Fibroblast of villous mesenchyme (primary cell): ENCODE results near the gene KDELR1. TPM values are rescaled to one million over a fixed set of nuclear protein-coding genes. Genes with fewer than 3 reads are reported as not detected.

Source experiments
- DNase-seq: peaks from one replicate; pipeline ENCODE4 v3.0.0-alpha.2; 2010; ENCODE audit warnings: low read depth
- H3K4me3 ChIP-seq: 2 replicates; pipeline ENCODE4 v1.5.1; 2011; ENCODE audit warnings: low read depth, mild to moderate bottlenecking, low read length
- total RNA-seq: library from RNA; depleted of rRNA; stranded (reverse); fragments of >200 nt; gene quantifications from 2 replicates; pipeline ENCODE4 v1.2.3, GENCODE V29; 2012
- TF ChIP-seq, protein P1 (sequence below): IDR thresholded peaks from 2 replicates; pipeline ENCODE4 v1.5.1; 2012; ENCODE audit warnings: low read depth, mild to moderate bottlenecking, low read length; ENCODE audit not compliant: insufficient read depth

Gene KDELR1
- total RNA-seq, 1 donor: 111 TPM

DNA sequence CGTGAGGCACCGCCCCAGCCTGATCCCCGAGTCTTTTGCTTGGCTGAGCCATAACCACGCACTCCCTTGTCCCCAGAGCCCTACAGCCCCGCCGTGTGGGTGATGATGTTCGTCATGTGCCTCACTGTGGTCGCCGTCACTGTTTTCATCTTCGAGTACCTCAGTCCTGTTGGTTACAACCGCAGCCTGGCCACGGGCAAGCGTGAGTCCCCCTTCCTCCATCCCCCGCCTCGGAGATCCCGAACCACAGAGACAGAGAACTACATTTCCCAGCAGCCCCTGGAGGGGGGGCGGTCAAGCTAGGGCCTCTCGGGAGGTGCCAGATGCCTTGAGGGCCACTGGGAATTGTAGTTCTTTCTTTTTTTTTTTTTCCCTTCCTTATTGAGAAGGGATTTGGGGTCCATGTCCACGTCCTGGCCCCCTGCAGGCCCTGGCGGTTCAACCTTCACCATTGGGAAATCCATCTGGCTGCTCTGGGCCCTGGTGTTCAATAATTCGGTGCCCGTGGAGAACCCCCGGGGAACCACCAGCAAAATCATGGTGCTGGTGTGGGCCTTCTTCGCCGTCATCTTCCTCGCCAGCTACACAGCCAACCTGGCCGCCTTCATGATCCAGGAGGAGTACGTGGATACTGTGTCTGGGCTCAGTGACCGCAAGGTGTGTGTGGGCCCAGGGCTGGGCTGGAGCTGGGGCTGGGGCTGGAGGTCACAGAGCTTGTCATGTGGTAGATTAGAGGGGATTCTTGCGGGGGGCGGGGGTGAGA is 28.0 kb upstream of the KDELR1 start:
- H3K4me3 ChIP-seq: no peak overlapping the region
- TF ChIP-seq, protein P1, sequence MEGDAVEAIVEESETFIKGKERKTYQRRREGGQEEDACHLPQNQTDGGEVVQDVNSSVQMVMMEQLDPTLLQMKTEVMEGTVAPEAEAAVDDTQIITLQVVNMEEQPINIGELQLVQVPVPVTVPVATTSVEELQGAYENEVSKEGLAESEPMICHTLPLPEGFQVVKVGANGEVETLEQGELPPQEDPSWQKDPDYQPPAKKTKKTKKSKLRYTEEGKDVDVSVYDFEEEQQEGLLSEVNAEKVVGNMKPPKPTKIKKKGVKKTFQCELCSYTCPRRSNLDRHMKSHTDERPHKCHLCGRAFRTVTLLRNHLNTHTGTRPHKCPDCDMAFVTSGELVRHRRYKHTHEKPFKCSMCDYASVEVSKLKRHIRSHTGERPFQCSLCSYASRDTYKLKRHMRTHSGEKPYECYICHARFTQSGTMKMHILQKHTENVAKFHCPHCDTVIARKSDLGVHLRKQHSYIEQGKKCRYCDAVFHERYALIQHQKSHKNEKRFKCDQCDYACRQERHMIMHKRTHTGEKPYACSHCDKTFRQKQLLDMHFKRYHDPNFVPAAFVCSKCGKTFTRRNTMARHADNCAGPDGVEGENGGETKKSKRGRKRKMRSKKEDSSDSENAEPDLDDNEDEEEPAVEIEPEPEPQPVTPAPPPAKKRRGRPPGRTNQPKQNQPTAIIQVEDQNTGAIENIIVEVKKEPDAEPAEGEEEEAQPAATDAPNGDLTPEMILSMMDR: no peak
- DNase-seq: peak; percentile 29

DNA sequence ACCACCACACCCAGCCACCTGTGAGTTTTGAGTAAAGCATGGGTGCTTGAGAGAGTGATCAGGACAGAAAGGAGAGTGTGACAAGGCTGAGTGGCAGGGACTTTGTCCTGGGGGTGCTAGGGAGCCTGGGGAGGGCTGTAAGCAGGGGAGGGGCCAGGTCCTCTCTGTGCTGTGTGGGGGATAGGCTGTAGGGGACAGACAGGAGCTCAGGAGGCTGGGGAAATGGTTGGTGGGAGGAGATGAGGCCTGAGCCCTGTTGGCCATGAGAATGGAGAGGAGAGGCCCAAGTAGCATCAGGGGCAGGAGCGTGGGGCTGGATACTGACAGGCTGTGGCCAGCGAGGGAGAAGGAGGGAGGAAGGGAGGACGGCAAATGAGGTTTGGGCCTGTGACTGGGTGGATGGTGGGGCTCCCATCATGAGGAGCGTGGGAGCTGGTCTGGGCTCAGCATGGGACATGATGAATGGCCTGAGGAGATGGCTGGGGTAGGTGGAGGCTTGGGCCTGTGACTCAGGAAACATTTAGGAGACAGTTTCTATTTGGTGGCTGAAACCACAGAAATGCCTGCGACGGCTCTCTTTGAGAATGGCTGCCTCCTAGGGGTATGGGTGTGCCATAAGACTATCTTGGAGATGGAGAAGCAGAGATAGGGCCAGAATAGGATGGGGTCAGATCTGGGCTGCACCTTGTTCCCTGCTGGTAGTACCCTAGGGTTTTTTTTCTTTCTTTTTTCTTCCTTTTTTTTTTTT is 27.1 kb upstream of the KDELR1 start:
- no peak overlapping the region for H3K4me3 ChIP-seq
- DNase-seq: peak; percentile 23
- TF ChIP-seq, protein P1: no peak

DNA sequence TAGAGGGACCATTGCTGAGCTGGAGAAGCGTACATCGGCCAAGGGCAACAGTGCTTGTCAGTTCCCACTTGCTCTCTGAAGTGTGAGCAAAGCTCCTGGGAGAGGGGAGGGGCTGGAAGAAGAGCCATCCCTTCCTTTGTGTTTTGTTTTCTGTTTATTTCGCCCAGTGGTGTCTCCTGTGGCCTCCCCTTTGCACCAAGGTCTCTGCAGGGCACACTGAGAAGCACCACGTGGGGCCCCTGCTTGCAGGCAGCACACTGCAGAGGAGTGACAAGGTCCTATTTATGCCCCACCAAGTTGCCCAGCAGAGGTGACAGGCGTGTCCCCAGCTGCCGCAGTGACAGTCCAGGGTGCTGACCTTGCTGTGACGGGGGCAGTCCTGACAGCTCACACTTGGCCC is 26.1 kb upstream of the KDELR1 start:
- TF ChIP-seq, protein P1: no peak
- H3K4me3 ChIP-seq: no peak overlapping the region
- no peak for DNase-seq

DNA sequence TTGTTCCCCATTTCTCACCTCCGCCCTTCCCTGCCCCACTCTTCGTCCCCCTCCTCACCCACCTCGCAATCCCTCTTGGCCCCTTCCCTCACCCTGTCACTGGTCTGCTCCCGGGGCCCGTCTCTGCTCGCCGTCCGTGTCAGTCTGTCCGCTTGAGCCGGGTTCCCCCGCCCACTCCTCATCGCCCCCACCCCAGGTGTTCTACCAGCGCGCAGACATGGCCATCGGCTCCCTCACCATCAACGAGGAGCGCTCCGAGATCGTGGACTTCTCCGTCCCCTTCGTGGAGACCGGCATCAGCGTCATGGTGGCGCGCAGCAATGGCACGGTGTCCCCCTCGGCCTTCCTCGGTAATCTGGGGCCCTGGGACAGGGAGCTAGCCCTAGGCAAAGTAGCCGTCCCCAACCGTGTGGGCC is 24.5 kb upstream of the KDELR1 start:
- no peak overlapping the region for H3K4me3 ChIP-seq
- TF ChIP-seq, protein P1: no peak
- DNase-seq: no peak

DNA sequence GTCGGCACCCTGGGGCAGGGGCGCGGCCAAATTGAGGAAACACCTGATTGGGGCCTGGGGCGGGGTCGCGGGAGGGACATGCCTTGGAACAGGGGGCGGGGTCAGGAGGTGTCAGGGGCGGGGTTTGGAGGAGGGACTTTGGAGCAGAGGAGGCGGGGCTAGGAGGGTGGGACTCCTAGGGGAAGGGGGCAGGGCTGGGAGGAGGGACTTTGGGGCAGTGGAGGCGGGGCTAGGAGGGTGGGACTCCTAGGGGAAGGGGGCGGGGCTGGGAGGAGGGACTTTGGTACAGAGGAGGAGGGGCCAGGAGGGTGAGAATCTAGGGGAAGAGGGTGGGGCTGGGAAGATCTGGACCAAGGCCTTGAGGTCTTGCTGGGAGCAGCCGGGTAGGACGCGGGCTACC is 24.0 kb upstream of the KDELR1 start:
- peak; percentile 60 for DNase-seq
- H3K4me3 ChIP-seq: no peak overlapping the region
- TF ChIP-seq, protein P1: no peak

DNA sequence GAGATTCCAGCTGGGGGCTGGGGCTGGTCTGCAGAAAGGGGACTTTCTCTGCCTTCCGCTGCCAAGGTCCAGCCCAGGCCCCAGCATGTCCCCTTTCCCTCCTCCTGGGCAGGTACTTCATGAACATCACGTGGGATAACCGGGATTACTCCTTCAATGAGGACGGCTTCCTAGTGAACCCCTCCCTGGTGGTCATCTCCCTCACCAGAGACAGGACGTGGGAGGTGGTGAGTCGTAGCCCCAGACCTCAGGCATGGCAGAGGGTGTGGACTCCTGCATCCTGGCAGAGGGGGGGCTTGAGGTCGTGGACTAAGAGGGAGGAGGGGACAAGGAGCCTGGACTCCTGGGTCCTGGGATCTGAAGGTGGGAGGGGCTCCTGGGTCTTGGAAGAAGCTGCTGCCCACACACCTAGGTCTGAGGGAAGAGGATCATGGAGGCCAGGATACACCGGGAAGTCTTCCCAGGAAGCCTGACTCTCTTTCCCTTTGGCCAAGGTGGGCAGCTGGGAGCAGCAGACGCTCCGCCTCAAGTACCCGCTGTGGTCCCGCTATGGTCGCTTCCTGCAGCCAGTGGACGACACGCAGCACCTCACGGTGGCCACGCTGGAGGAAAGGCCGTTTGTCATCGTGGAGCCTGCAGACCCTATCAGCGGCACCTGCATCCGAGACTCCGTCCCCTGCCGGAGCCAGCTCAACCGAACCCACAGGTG is 22.7 kb upstream of the KDELR1 start:
- H3K4me3 ChIP-seq: no peak overlapping the region
- TF ChIP-seq, protein P1: no peak
- no peak for DNase-seq
